T-helper 1 cell treated with Interleukin-12 subunit alpha and Interleukin-12 subunit beta and Interleukin-4 antibody, amounts not matched to agents 30 μg/mL and 1 μg/mL, for 36 hours (primary cell): ENCODE results near the gene DOCK11.
"Not testable (repeated sequence)": the region's sequence is repeated elsewhere in the genome, so short reads cannot be mapped to it uniquely, and the experiment has no call there.

Source experiments
- H3K27ac Mint-ChIP-seq: one replicate; pipeline ENCODE4 v1.8.0; 2021; ENCODE audit warnings: mild to moderate bottlenecking, mixed read lengths
- H3K27me3 Mint-ChIP-seq: one replicate; pipeline ENCODE4 v1.8.0; 2021; ENCODE audit warnings: low read depth, mixed read lengths
- H3K36me3 Mint-ChIP-seq: one replicate; pipeline ENCODE4 v1.8.0; 2021; ENCODE audit warnings: low read depth, mixed read lengths
- H3K4me1 Mint-ChIP-seq: one replicate; pipeline ENCODE4 v1.8.0; 2021; ENCODE audit warnings: low read depth, mixed read lengths
- H3K4me3 Mint-ChIP-seq: one replicate; pipeline ENCODE4 v1.8.0; 2021; ENCODE audit warnings: mild to moderate bottlenecking, moderate library complexity, mixed read lengths
- H3K9me3 Mint-ChIP-seq: one replicate; pipeline ENCODE4 v1.8.0; 2021; ENCODE audit warnings: mixed read lengths

The DOCK11 gene

DNA sequence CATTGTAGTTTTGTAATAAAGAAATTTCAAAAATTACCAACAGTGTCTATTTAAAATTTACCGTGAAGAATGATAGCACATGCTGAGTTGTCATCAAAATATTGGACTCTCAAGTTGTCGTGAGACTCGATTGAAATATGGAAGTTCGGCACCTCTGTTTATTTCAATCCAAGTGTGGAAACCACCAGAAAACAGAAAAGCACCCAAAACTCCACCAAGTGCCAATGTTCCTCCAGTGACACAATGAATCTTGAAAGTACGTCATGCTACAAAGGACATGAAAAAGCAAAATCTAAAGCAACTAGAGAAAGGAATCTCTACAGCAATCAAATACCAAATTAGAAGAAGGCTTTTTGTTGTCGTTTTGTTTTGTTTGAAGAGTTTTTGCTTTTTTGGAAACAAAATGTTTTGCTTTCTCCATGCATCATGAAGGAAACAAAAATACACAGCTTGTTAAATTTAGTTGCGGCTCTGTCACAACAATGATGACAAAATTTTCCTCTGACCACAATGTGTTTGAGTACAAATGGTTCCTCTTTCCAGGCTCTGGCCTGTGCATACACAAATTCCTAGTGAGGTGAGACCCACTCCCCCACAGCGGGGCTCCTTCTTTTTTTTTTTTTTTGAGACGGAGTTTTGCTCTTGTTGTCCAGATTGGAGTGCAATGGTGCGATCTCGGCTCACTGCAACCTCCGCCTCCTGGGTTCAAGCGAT is 222.2 kb downstream of the DOCK11 start:
- Mint-ChIP-seq H3K27ac (no peak overlapping the region), H3K9me3 (no peaks in the 10 kb centered on the region), H3K4me1 (no peaks in the 10 kb centered on the region), H3K4me3 (no peak overlapping the region), H3K36me3 (no peaks in the 10 kb centered on the region), H3K27me3 (peaks cover 6% of the 10 kb centered on the region)

DNA sequence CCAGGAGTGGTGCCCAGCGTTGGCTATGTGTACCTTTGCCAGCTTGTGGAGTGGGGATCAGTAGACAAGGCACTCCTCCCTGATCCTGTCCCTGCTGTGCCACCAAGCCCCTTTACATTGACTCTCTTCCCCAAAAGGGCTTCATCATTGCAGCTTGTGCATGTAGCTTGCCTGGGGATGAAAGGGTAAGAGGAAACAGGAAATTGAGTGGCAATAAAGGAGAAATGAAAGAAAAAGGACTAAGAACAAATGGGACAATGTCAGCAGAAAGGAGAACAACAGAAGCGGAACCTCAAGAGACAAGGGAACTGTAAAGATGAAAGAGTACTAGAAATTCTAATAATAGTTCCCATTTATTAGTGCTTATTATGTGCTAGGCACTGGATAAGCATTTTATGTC is 223.1 kb downstream of the DOCK11 start:
- Mint-ChIP-seq H3K9me3 (no peaks in the 10 kb centered on the region), H3K36me3 (no peaks in the 10 kb centered on the region), H3K27me3 (peaks cover 6% of the 10 kb centered on the region), H3K27ac (no peak overlapping the region), H3K4me1 (no peaks in the 10 kb centered on the region), H3K4me3 (no peak overlapping the region)

DNA sequence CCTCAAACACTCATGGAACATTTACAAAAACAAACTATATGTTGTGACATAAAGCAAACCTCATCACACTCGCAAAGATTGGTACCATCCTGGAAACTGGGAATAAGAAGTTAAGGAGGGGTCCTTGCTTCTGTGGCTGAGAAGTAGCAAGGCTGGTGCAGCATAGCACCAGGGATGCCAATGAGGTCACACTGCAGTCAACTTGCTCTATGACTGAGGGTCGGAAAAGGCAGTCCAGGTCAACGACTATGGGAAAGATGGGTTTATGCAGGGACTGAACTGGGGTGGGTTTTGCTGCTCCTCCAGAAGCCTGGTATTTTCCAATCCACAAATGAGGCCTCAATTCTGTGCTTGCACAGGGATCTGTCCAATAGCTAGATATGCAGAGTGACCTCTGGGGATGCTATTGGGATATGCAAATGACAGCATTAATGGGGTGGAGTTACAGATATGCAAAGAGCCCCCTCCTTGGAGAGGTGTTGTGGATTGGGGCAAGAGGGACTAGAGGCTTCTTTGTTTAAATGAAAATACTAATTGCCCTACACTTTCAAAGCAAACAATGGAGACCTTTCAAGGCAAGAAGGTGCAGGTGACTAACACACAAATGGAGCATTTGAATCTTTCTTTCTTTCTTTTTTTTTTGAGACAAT is 224.6 kb downstream of the DOCK11 start:
- Mint-ChIP-seq H3K27ac (no peak overlapping the region), H3K9me3 (no peaks in the 10 kb centered on the region), H3K4me1 (peaks cover 2% of the 10 kb centered on the region), H3K27me3 (peaks cover 6% of the 10 kb centered on the region), H3K4me3 (no peak overlapping the region), H3K36me3 (no peaks in the 10 kb centered on the region)

DNA sequence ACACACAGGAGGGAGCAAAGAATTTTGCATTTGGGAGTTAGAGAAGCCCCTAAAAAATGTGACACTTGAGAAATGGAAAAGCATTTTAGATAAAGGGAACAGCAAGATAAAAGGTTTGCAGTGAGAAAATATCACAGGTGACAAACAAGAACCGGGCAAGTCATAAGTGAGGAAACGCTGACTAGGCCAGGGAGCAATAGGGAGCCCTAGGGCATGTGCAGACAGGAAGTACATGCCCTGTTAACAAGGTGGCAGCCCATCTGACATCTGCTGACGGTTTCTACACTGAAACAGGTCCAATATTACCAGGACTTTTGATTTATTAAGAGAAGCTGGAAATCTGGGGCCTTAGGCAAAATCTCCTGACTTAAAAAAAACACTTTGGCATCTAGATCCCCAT is 227.8 kb downstream of the DOCK11 start:
- Mint-ChIP-seq H3K27me3 (peaks cover 18% of the 10 kb centered on the region), H3K4me1 (peaks cover 6% of the 10 kb centered on the region), H3K9me3 (no peaks in the 10 kb centered on the region), H3K36me3 (no peaks in the 10 kb centered on the region), H3K4me3 (no peak overlapping the region), H3K27ac (no peak overlapping the region)

DNA sequence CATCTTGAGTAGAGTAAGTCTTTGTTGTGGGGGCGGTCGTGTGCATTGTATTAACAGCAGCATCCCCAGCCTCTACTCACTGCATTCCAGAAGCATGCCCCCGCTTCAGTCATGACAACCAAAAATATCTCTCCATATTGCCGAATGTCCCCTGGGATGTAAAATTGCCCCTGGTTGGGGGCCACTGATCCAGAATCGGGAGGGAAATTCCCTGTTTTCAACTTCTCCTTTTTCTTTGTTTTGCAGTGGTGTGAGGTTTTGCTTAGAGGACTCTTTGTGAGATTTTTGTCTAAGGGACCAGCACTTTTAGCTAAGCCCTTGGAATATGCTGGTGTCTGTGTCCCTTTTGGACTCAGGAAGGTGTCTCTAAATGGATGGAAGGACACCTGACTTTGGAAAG is 228.8 kb downstream of the DOCK11 start:
- Mint-ChIP-seq H3K36me3 (no peaks in the 10 kb centered on the region), H3K9me3 (no peaks in the 10 kb centered on the region), H3K27ac (no peak overlapping the region), H3K27me3 (peaks cover 28% of the 10 kb centered on the region), H3K4me3 (no peak overlapping the region), H3K4me1 (peaks cover 6% of the 10 kb centered on the region)

DNA sequence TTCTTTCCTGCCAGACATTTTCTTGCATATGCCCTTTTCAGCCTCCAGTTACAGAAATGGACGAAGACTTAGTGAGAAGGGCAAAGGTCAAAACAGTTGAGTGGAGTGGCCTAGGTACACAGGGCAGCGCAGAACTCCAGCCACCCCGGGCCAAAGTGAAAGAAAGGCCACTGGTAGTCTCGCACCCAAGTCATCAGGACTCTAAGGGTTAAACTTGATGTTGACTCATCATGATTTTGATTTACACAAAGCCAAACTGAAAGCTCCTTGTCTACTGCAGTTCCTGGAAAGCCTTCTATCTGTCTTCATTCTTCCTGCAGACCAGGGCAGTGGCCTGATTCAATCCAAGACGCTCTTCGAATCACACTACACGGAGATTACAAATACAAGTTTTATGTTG is 229.2 kb downstream of the DOCK11 start:
- Mint-ChIP-seq H3K9me3 (no peaks in the 10 kb centered on the region), H3K27me3 (peaks cover 30% of the 10 kb centered on the region), H3K27ac (no peak overlapping the region), H3K36me3 (no peaks in the 10 kb centered on the region), H3K4me1 (peaks cover 6% of the 10 kb centered on the region), H3K4me3 (no peak overlapping the region)

DNA sequence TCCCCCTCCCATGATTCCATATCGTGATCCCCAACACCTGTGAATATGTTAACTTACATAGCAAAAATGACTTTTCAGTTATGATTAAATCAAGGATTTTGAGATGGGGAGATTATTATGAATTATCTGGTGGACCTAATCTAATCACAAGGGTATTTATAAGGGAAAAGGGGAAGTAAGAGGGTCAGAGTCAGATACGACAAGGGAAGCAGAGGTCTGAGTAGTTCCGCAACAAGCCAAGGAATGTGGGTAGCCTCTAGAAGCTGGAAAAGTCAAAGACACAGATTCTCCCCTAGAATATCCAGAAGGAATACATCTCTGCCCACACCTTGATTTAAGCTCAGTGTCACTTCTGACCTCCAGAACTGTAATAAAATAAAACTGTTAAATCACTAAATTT is 230.8 kb downstream of the DOCK11 start:
- peaks cover 37% of the 10 kb centered on the region for H3K27me3 Mint-ChIP-seq
- peak overlapping the region; percentile 7 for H3K4me3 Mint-ChIP-seq
- peaks cover 6% of the 10 kb centered on the region for H3K4me1 Mint-ChIP-seq
- no peak overlapping the region for H3K27ac Mint-ChIP-seq
- no peaks in the 10 kb centered on the region for H3K9me3 Mint-ChIP-seq
- H3K36me3 Mint-ChIP-seq = no peaks in the 10 kb centered on the region

DNA sequence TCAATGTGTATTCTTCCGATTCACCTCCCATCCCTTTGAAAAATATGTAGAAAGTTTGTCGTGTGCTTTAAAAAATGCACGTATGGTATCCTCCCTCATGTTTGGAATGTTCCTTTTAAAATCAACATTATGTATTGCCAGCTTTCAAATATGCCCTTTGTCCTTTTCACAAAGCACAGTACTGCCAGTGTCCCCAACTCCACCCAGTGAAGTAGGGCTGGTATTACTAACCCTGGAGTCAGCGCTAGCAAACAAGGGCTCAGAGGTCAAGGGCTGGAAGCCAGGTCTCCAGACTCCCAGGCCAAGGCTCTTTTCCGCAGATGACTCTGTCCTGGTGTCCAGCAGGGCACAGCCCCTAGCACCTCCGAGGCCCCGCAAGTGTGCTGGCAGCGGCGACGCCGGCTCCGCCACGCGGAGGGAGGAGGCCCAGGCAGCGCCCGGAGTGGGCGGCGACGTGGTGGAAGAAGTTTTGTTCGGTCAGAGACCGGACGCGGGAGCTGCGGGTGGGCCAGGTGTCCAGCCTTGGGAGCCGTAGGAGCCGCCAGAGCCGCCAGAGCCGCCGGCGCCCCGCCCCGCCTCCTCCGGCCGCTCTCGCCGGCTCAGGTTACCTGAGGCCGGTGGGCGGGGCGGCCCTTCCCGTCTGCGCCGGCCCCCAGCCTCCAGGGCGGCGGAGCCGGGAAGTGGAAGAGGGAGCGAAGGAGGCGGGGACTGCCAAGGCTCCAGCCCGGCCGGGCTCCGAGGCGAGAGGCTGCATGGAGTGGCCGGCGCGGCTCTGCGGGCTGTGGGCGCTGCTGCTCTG is 231.5 kb downstream of the DOCK11 start, which contains the start of gene IL13RA1:
IL13RA1 (plus strand) TSS at position 720 of the 799 bp plus-strand sequence; CDS start at position 753, 33 bp downstream.
- H3K4me1 Mint-ChIP-seq = peaks cover 6% of the 10 kb centered on the region
- no peak within 1 kb of the TSS for H3K27ac Mint-ChIP-seq
- H3K36me3 Mint-ChIP-seq = no peaks in the 10 kb centered on the region
- peaks cover 37% of the 10 kb centered on the region for H3K27me3 Mint-ChIP-seq
- H3K9me3 Mint-ChIP-seq = no peaks in the 10 kb centered on the region
- peak within 1 kb of the TSS; percentile 51 for H3K4me3 Mint-ChIP-seq

DNA sequence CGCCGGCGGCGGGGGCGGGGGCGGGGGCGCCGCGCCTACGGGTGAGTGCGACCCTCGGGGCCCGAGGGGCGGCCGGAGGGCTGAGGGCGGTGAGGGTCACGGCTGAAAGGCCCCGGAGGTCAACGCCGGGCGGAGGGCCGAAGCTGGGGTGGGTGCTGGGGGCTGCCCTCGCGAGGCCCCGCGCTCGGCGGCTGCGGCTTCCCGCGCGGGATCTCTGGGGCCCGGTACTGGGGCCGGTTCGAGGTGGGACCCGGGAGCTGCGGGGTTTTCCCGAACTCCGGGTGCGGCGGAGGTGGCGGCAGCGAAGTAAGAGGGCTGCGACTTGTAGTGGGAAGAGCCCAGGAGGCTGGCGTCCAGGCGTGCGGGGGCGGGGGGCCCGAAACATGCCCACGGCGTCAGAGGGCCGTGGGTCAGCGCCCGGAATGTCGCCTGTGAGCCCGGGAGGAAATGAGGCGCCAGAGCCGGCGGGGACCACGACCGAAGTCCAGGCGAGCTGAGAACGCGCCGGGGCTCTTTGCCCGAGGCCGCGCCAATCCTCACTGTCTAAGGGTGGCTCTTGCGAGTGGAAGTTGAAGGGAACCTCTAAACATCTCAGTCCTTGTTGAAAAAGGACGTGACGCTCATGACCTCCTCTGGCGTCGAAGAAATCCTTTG is 232.2 kb downstream of the DOCK11 start:
- no peaks in the 10 kb centered on the region for H3K9me3 Mint-ChIP-seq
- peaks cover 37% of the 10 kb centered on the region for H3K27me3 Mint-ChIP-seq
- H3K4me1 Mint-ChIP-seq = peaks cover 6% of the 10 kb centered on the region
- H3K36me3 Mint-ChIP-seq = no peaks in the 10 kb centered on the region
- H3K4me3 Mint-ChIP-seq = peak overlapping the region; percentile 51
- H3K27ac Mint-ChIP-seq = no peak overlapping the region

DNA sequence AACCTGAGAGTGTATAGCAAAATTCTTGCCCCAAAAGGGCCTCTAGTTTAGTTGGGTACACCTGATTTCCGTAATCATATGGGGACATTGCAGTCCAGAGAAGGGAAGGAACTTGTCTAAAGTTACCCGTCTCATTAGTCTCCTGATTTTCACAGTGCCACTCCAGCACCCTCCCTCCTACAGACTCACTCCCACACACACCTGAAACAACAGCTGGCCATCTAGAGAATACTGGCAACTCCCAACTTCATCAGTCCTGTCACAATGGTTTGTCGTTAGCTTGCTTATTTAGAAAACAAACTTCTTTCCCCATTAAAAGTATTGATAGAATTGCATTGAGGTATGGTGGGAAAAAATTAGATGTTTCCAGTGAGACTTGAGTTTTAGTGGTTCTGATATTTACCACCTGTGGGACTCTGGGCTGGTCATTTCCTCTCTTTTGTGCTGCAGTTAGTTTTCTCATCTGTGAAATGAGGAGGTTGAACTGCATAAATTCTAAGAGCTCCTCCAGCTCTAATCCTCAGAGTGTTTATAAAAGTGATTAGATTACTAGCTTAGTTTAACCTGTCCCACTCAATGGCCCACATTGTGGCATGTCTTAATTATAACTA is 233.5 kb downstream of the DOCK11 start:
- H3K9me3 Mint-ChIP-seq = no peaks in the 10 kb centered on the region
- H3K4me1 Mint-ChIP-seq = peaks cover 6% of the 10 kb centered on the region
- H3K27me3 Mint-ChIP-seq = peaks cover 40% of the 10 kb centered on the region
- no peaks in the 10 kb centered on the region for H3K36me3 Mint-ChIP-seq
- no peak overlapping the region for H3K4me3 Mint-ChIP-seq
- H3K27ac Mint-ChIP-seq = no peak overlapping the region

DNA sequence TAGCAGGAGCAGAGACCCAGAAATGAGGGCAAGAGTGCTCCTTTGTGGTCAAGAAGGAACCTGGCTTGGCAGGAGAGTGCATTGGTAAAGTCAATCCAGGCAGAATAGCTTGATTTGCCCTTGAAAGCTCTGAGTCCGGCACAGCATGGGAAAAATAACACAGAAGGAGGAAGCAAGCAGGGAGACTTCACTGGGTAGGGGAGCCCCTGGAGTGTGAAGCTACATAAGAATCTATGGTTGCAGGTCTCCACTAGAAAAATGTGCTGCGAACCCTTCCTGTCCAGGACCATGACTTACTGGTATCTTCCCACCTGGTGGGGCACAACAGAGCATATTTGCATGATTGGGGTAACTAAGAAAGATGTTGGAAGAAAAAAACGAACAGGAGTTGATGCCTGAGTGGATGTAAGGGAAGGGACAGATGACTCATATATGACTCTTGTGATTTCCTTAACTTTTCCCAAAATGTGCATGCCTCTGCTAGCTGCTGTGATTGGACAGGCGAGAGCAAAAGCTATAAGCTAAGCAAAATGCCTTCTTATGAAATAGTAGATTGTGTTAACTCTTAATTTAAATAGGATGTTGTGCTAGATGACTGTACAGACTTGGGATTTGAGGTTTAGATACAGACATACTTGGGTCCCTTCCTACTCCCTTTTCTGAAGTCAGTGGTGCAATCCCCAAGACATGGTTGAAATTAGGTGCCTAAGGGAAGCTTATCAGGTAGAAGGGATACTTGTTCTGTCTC is 235.1 kb downstream of the DOCK11 start:
- Mint-ChIP-seq H3K27ac (no peak overlapping the region), H3K36me3 (no peaks in the 10 kb centered on the region), H3K9me3 (no peaks in the 10 kb centered on the region), H3K27me3 (peaks cover 45% of the 10 kb centered on the region), H3K4me1 (peaks cover 9% of the 10 kb centered on the region), H3K4me3 (no peak overlapping the region)

DNA sequence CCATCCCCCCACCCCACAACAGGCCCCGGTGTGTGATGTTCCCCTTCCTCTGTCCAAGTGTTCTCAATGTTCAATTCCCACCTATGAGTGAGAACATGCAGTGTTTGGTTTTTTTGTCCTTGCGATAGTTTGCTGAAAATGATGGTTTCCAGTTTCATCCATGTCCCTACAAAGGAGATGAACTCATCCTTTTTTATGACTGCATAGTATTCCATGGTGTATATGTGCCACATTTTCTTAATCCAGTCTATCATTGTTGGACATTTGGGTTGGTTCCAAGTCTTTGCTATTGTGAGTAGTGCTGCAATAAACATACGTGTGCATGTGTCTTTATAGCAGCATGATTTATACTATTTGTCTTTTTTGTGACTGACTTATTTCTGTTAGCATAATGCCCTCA is 236.9 kb downstream of the DOCK11 start:
- H3K9me3 Mint-ChIP-seq, H3K4me1 Mint-ChIP-seq, H3K27ac Mint-ChIP-seq, H3K4me3 Mint-ChIP-seq, H3K36me3 Mint-ChIP-seq: not testable (repeated sequence)
- peaks cover 34% of the 10 kb centered on the region for H3K27me3 Mint-ChIP-seq

DNA sequence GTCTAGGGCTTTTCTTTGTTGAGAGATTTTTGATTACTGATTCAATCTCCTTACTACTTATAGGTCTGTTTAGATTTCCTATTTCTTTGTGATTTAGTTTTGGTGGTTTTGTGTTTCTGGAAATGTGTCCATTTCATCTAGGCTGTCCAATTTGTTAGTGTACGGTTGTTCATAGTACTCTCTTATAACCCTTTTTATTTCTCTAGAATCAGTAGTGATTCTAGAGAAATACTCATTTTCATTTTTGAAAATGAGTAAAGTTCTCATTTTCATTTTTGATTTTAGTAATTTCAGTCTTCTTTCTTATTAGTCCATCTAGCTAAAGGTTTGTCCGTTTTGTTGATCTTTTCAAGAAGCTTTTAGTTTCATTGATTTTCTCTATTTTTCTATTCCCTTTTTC is 239.3 kb downstream of the DOCK11 start:
- H3K27ac Mint-ChIP-seq = no peak overlapping the region
- peaks cover 2% of the 10 kb centered on the region for H3K36me3 Mint-ChIP-seq
- peaks cover 6% of the 10 kb centered on the region for H3K4me1 Mint-ChIP-seq
- H3K9me3 Mint-ChIP-seq = no peaks in the 10 kb centered on the region
- peaks cover 17% of the 10 kb centered on the region for H3K27me3 Mint-ChIP-seq
- no peak overlapping the region for H3K4me3 Mint-ChIP-seq
